Activated CD4-positive, alpha-beta T cell treated with anti-CD3 and anti-CD28 coated beads, Interleukin-2, amount 50 U/mL, for 48 hours (primary cell): ENCODE measurements around the gene ZBTB37.
"Not testable (repeated sequence)": the region's sequence is repeated elsewhere in the genome, so short reads cannot be mapped to it uniquely, and the experiment has no call there.

Experiments
- DNase-seq, 2 experiments: peaks; one replicate each; pipeline ENCODE4 v3.0.0-alpha.2; 2020

ZBTB37 gene

GRCh38 chr1:173915596-173915995 lies 47.4 kb downstream of the ZBTB37 start:
- no peak for DNase-seq

- no peak for DNase-seq
Measured at GRCh38 chr1:173916667-173917066, 48.5 kb downstream of the ZBTB37 start.

- DNase-seq, result no peak
Measured at GRCh38 chr1:173917149-173917548, 49.0 kb downstream of the ZBTB37 start, which contains the start of gene SERPINC1. TSS of gene SERPINC1 (minus strand) at chr1:173917327. CDS start at chr1:173917259, 68 bp downstream.

- DNase-seq, result no peak
Measured at GRCh38 chr1:173917635-173918493, 49.7 kb downstream of the ZBTB37 start.

- DNase-seq, result no peak
Measured at GRCh38 chr1:173920861-173921260, 52.7 kb downstream of the ZBTB37 start.

- no peak for DNase-seq
Measured at GRCh38 chr1:173925306-173926242, 57.4 kb downstream of the ZBTB37 start.

- DNase-seq, result not testable (repeated sequence)
Measured at GRCh38 chr1:173930541-173930940, 62.4 kb downstream of the ZBTB37 start.

- DNase-seq, result no peak
Measured at GRCh38 chr1:173934440-173934839, 66.3 kb downstream of the ZBTB37 start.

GRCh38 chr1:173937062-173937461 lies 68.9 kb downstream of the ZBTB37 start:
- DNase-seq, result no peak

- no peak for DNase-seq
Measured at GRCh38 chr1:173946380-173946921, 78.3 kb downstream of the ZBTB37 start.

- DNase-seq, result no peak
Measured at GRCh38 chr1:173948594-173948993, 80.4 kb downstream of the ZBTB37 start.
